ENCODE results near the gene GRIN2C. TPM values are rescaled to one million over a fixed set of nuclear protein-coding genes. Genes with fewer than 3 reads are reported as not detected.

The GRIN2C gene
- total and polyA plus RNA-seq, 2 of the 4 experiments (the other 2 are of a cell fraction), result 0.22 TPM; not detected in 1

DNA sequence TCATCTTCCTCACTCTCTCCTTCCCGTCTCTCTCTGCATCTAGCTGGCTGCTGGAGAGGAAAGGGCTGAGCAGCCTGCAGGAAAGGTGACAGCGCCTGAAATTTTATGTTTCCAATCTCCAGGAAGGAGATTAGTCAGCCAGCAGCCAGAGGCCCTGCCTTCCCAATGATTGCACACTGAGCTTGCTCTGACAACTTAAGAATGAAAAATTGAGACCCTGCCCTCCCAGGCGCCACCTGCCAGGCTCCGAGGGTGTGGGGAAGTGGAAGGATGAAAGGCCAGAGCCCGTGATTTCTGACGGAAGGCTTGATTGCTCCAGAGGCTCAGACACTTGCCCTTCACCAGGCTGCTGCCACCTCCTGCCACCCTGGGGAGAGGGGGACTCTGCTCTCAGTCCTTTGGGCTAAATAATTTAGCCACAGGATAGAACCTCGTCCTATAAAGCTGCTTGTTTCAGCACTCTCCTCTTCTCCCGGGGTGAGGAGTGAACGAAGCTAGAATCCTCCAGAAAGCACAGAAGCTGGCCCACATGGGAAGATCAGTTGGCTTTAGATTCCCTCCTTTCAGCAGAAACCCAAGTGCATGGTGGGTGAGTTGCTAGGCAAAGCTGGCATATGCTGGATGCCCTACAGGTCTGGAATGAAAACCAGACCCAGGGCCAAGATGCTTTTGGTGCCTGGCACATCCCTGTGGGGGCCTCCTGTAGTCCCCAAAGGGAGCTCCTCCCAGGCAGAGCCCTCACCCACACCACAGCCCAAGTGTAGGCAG lies 33.5 kb downstream of the GRIN2C start:
- Histone ChIP-seq H3K9me1 (ENCODE audit: insufficient read depth, low read length) (no peaks in the 10 kb centered on the region), H2AK5ac (ENCODE audit: low read depth, low read length) (no peak overlapping the region), H4K20me1 (ENCODE audit: insufficient read depth, low read length) (no peaks in the 10 kb centered on the region), H3K4me1 (ENCODE audit: control insufficient read depth, insufficient read depth, low read length) (no peaks in the 10 kb centered on the region), H3K14ac (replicated peaks; ENCODE audit: low read depth, low read length) (no peak overlapping the region), H2BK5ac (ENCODE audit: low read depth, low read length, poor library complexity, severe bottlenecking) (no peak overlapping the region), H2BK15ac (ENCODE audit: low read depth, low read length) (no peak overlapping the region), H3K36me3 (ENCODE audit: control insufficient read depth, insufficient read depth, low read length) (peaks cover 8% of the 10 kb centered on the region), H3K9me3 (ENCODE audit: control insufficient read depth, insufficient read depth, low read length) (no peaks in the 10 kb centered on the region), H3K27ac (ENCODE audit: insufficient read depth, low read length) (no peak overlapping the region), H3K18ac (ENCODE audit: low read depth, low read length) (no peak overlapping the region), H3K4me3 (ENCODE audit: insufficient read depth, low read depth, low read length) (no peak overlapping the region), H3K56ac (ENCODE audit: extremely low read depth, insufficient read depth, low read length) (no peak overlapping the region), H3K4me2 (ENCODE audit: low read depth, low read length) (no peak overlapping the region), H2BK120ac (ENCODE audit: low read depth, low read length) (no peak overlapping the region), H3K4ac (ENCODE audit: low read depth, low read length) (no peak overlapping the region), H2BK20ac (ENCODE audit: low read depth, low read length) (no peak overlapping the region), H2AFZ (replicated peaks; ENCODE audit: low read length, poor library complexity) (no peak overlapping the region), H2AK9ac (replicated peaks; ENCODE audit: low read depth, low read length, poor library complexity) (no peak overlapping the region), H4K8ac (ENCODE audit: low read depth in 2 of 2, low read length in 2 of 2) (no peak overlapping the region), H3K27me3 (ENCODE audit: control insufficient read depth, insufficient read depth, low read length) (no peaks in the 10 kb centered on the region), H4K5ac (ENCODE audit: low read depth, low read length) (no peak overlapping the region), H3K23ac (ENCODE audit: low read depth, low read length) (no peak overlapping the region), H3K79me1 (ENCODE audit: low read depth in 1 of 2, low read length in 2 of 2) (no peaks in the 10 kb centered on the region), H3K9ac (ENCODE audit: low read depth, low read length) (no peak overlapping the region), H4K91ac (ENCODE audit: insufficient read depth, low read depth, low read length) (no peak overlapping the region)
- dilution Hi-C loops (cut with HindIII; ENCODE audit: low sequenced_read_pairs, unreplicated experiment), result no loop called here
- WGBS, 2 experiments (ENCODE audit: extremely low coverage in 2 of 2, insufficient read length in 1 of 2), result no CpG with 5 or more reads among the region's 9 CpGs
- ATAC-seq (ENCODE audit: low read depth) (no peak), DNase-seq (no peak)
- intact Hi-C loops (cut with micrococcal nuclease), result no loop called here
- in situ Hi-C loops (cut with MboI; ENCODE audit: low sequenced_read_pairs), result no loop called here
- TF ChIP-seq BHLHE40 (IDR thresholded peaks at IDR 0.05; ENCODE audit: low read depth, low read length) (no peak), CTCF (conservative IDR thresholded peaks at IDR 0.05; ENCODE audit: low read depth, low read length) (no peak), USF2 (IDR thresholded peaks at IDR 0.05; ENCODE audit: low read depth, low read length) (no peak), CEBPB (IDR thresholded peaks at IDR 0.05; ENCODE audit: low read depth, low read length) (no peak), MXI1 (IDR thresholded peaks at IDR 0.05; ENCODE audit: borderline replicate concordance, low read depth, low read length) (no peak)
- TF ChIP-seq, protein P1, sequence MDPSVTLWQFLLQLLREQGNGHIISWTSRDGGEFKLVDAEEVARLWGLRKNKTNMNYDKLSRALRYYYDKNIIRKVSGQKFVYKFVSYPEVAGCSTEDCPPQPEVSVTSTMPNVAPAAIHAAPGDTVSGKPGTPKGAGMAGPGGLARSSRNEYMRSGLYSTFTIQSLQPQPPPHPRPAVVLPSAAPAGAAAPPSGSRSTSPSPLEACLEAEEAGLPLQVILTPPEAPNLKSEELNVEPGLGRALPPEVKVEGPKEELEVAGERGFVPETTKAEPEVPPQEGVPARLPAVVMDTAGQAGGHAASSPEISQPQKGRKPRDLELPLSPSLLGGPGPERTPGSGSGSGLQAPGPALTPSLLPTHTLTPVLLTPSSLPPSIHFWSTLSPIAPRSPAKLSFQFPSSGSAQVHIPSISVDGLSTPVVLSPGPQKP (IDR thresholded peaks at IDR 0.05; ENCODE audit: borderline replicate concordance, low read depth, low read length), result no peak
- BruUV-seq (replicated peaks), result no TSS peak
- POLR2A ChIA-PET (ENCODE audit: unreplicated experiment), result no interaction called here
- CTCF ChIA-PET, result interaction anchor here (0.9 kb wide), 1 partner anchor 17 kb away, joined by 3 read pairs; no protein-coding TSS in a partner anchor

Measured in IMR-90 (cell line).